Midbrain (tissue), 1 donor: ENCODE data around the gene SCN10A.

Experiments used
- DNase-seq: peaks from one replicate; lab custom pipeline; 2025; lab: John Stamatoyannopoulos, UW

SCN10A gene

GRCh38 chr3:38651153-38651789, 164.7 kb downstream of the SCN10A start:
- DNase-seq, result peak; percentile 56

- DNase-seq, result no peak
These were observed 165.6 kb downstream of the SCN10A start for GRCh38 chr3:38650248-38650951.

- no peak for DNase-seq
These were observed 166.3 kb downstream of the SCN10A start, which contains the start of gene SCN5A for GRCh38 chr3:38649500-38650247. Gene SCN5A, minus strand, starts transcription at chr3:38649687. Its CDS starts 16,380 bp downstream, at chr3:38633307.

- DNase-seq, result no peak
These were observed 167.1 kb downstream of the SCN10A start for GRCh38 chr3:38648659-38649499.

GRCh38 chr3:38648024-38648658, 167.9 kb downstream of the SCN10A start:
- DNase-seq, result no peak

GRCh38 chr3:38647217-38647970, 168.6 kb downstream of the SCN10A start:
- no peak for DNase-seq
